ENCODE measurements around the gene OTUD7B.

Gene OTUD7B

DNA sequence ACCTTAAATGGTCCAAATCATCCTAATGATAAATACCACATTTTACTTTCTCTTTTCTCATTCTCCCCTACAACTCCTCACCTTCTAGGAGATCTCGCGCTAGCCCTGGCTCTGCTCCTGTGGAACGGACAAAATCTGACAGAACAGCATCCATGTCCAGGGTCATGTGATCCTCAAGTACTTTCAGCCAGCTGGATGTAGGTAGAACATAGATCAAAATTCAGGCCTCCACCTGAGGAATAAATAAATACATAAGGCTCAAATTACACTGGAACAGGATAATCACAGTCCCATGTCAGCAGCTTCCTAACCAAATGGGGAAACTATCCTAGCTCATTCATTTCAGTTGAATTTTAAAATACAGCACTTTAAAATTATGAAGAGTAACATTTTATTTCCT lies 33.2 kb downstream of the OTUD7B start:
- no peak for DNase-seq (ENCODE audit: extremely low read depth, low read depth)
- TF ChIP-seq, protein P1, sequence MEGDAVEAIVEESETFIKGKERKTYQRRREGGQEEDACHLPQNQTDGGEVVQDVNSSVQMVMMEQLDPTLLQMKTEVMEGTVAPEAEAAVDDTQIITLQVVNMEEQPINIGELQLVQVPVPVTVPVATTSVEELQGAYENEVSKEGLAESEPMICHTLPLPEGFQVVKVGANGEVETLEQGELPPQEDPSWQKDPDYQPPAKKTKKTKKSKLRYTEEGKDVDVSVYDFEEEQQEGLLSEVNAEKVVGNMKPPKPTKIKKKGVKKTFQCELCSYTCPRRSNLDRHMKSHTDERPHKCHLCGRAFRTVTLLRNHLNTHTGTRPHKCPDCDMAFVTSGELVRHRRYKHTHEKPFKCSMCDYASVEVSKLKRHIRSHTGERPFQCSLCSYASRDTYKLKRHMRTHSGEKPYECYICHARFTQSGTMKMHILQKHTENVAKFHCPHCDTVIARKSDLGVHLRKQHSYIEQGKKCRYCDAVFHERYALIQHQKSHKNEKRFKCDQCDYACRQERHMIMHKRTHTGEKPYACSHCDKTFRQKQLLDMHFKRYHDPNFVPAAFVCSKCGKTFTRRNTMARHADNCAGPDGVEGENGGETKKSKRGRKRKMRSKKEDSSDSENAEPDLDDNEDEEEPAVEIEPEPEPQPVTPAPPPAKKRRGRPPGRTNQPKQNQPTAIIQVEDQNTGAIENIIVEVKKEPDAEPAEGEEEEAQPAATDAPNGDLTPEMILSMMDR (IDR thresholded peaks at IDR 0.05; ENCODE audit: low read depth, low read length, missing control alignments): no peak

DNA sequence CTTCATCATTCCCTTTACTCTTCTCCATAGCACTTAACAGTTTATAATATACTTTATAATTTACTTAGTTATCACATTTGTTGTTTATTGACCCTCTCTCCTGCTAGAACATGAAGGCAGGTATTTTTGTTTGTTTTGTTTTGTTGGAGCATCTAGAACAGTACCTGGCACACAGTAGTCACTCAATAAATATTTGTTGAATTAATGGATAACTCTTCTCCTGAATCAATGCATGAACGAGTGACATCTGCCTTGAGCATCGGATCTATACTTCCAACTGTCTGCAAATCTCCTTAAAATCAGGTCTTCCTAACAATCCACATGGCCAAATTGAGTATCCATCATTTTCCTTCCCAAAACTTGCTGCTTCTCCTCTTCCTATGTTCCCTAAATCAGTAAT lies 38.0 kb downstream of the OTUD7B start:
- H3K4me3 ChIP-seq (replicated peaks; ENCODE audit: low read depth, low read length): no peak overlapping the region
- TF ChIP-seq, protein P1 (IDR thresholded peaks at IDR 0.05; ENCODE audit: low read depth, low read length, missing control alignments): no peak
- DNase-seq (ENCODE audit: extremely low read depth, low read depth): no peak

More for the DNA sequence above, 33.2 kb downstream of the OTUD7B start:
- no peak overlapping the region for H3K4me3 ChIP-seq (replicated peaks; ENCODE audit: low read depth, low read length)

DNA sequence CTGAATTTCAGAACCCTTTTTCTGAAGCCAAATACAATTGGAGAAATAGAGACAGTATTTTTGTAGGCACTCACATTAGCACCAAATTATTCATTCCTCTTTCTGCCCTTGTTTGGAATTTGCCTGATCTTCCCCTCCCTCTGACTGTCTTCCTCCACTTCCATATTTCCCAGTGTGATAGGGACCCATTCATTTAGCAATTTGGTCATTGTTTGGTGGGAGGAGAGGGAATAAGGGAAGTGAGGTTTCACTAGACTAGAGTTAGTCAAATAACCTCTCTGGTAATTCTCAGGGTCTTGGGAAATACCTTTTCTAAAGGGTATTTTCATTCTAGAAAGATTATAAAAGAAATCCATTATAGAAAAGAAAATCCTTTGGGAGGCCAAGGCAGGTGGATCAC lies 42.9 kb downstream of the OTUD7B start:
- no peak for DNase-seq (ENCODE audit: extremely low read depth, low read depth)
- H3K4me3 ChIP-seq (replicated peaks; ENCODE audit: low read depth, low read length): no peak overlapping the region
- TF ChIP-seq, protein P1 (IDR thresholded peaks at IDR 0.05; ENCODE audit: low read depth, low read length, missing control alignments): no peak

DNA sequence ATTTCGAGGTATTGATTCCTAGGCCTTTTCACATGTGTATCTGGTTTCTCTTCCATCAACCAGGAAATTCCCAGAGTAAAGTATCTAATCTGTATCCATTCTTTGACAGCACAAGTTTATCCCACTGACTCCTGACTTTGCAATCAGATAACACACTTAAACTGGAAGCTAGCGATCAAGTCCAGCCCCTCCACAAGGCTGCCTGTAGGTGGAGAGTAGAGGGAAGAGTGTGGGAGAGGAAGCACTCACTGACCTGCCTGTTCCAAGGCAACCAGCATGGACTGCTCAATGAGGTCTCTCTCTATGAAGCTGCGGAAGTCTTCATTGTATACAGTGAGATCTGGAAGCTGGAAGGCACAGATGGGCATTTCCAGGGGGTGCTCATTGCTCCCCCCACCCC lies 43.5 kb downstream of the OTUD7B start:
- DNase-seq (ENCODE audit: extremely low read depth, low read depth): no peak
- TF ChIP-seq, protein P1 (IDR thresholded peaks at IDR 0.05; ENCODE audit: low read depth, low read length, missing control alignments): no peak
- no peak overlapping the region for H3K4me3 ChIP-seq (replicated peaks; ENCODE audit: low read depth, low read length)

DNA sequence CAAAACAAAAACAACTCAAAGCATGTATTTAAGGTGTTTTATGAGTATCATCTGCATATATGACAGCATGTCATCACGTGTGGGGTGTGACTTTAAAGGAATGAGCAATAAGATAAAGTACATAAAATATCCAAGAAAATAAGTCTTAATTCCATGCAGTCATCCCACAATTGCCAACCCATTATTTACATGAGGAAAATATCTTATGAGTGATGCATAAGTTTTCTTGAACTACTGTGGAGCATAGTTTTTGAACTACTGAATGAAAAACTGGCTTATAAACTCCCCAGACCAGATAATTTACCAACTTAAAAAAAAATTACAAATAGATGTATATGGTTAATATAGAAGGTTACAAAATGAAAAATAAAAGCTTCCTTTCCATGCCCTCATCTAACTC lies 44.1 kb downstream of the OTUD7B start:
- DNase-seq (ENCODE audit: extremely low read depth, low read depth): no peak
- TF ChIP-seq, protein P1 (IDR thresholded peaks at IDR 0.05; ENCODE audit: low read depth, low read length, missing control alignments): no peak

DNA sequence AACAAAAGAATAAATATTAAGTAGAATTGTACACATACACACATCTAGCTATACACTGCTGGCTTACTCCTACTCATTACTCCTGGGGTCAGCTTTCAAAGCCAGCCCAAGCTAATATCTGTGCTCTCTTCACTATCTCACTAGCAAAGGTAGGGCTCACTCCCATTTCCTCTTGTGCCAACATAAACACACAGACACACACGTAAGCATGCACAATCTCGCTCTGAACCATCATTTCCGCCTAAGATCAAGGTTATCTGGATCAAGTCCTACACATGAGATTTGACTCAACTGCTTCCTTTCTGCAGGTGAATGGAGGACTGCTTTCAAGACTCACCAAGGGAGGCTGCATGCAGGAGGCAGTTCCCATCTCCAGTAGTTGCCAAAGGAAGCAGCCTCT lies 45.1 kb downstream of the OTUD7B start:
- TF ChIP-seq, protein P1 (IDR thresholded peaks at IDR 0.05; ENCODE audit: low read depth, low read length, missing control alignments): no peak
- no peak overlapping the region for H3K4me3 ChIP-seq (replicated peaks; ENCODE audit: low read depth, low read length)
- no peak for DNase-seq (ENCODE audit: extremely low read depth, low read depth)

More for the DNA sequence above, 44.1 kb downstream of the OTUD7B start:
- H3K4me3 ChIP-seq (replicated peaks; ENCODE audit: low read depth, low read length): no peak overlapping the region

DNA sequence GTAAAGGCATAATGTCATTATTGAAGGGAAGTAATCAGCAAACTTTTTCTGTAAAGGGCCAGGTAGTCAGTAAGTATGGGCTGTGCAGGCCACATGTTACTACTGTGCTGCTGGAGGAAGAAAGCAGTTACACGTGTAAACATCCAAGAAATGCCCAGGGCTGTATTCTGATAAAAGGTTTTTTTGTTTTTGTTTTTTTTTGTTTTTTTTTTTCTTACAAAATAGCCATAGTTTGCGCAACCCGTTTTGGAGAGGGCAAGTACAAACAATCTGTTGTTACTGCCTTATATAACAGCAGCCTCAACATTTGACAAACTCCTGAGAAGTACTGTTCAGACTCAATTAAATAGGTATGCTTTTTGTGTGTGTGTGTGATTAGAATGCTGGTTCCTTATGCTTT lies 47.2 kb downstream of the OTUD7B start:
- no peak for DNase-seq (ENCODE audit: extremely low read depth, low read depth)
- TF ChIP-seq, protein P1 (IDR thresholded peaks at IDR 0.05; ENCODE audit: low read depth, low read length, missing control alignments): no peak
- H3K4me3 ChIP-seq (replicated peaks; ENCODE audit: low read depth, low read length): no peak overlapping the region
